Mucosa of rectum (tissue), 2 donors: ENCODE results near the gene FAM117A.
A peak's percentile ranks its signal among the peaks of the same experiment; 100 is the strongest.

Source experiments
- H3K27ac ChIP-seq, 2 donors: one replicate each; pipeline ENCODE4 v1.7.0; 2013; ENCODE audit warnings: inconsistent platforms in 2 of 2, low read depth in 2 of 2, low read length in 2 of 2
- H3K27me3 ChIP-seq, 2 donors: one replicate each; pipeline ENCODE4 v1.7.0; 2013; ENCODE audit warnings: low read length in 2 of 2; ENCODE audit not compliant: control insufficient read depth in 2 of 2, insufficient read depth in 2 of 2
- H3K36me3 ChIP-seq, 2 donors: one replicate each; pipeline ENCODE4 v1.7.0; 2013; ENCODE audit warnings: low read length in 2 of 2; ENCODE audit not compliant: control insufficient read depth in 2 of 2, insufficient read depth in 2 of 2
- H3K4me1 ChIP-seq, 2 donors: one replicate each; pipeline ENCODE4 v1.7.0; 2013; ENCODE audit warnings: low read length in 2 of 2, mild to moderate bottlenecking in 1 of 2; ENCODE audit not compliant: control insufficient read depth in 2 of 2, insufficient read depth in 2 of 2
- H3K4me3 ChIP-seq, 2 donors: one replicate each; pipeline ENCODE4 v1.7.0; 2013; ENCODE audit warnings: low read length in 2 of 2
- H3K9ac ChIP-seq, 2 donors: one replicate each; pipeline ENCODE4 v1.7.0; 2013; ENCODE audit warnings: low read length in 2 of 2, low read depth in 1 of 2, mild to moderate bottlenecking in 1 of 2
- H3K9me3 ChIP-seq, 2 donors: one replicate each; pipeline ENCODE4 v1.7.0; 2013; ENCODE audit warnings: low read length in 2 of 2; ENCODE audit not compliant: control insufficient read depth in 2 of 2
- donor health status: healthy.
- donor health status: Normal muscosa, but diverticular disease.

FAM117A gene

DNA sequence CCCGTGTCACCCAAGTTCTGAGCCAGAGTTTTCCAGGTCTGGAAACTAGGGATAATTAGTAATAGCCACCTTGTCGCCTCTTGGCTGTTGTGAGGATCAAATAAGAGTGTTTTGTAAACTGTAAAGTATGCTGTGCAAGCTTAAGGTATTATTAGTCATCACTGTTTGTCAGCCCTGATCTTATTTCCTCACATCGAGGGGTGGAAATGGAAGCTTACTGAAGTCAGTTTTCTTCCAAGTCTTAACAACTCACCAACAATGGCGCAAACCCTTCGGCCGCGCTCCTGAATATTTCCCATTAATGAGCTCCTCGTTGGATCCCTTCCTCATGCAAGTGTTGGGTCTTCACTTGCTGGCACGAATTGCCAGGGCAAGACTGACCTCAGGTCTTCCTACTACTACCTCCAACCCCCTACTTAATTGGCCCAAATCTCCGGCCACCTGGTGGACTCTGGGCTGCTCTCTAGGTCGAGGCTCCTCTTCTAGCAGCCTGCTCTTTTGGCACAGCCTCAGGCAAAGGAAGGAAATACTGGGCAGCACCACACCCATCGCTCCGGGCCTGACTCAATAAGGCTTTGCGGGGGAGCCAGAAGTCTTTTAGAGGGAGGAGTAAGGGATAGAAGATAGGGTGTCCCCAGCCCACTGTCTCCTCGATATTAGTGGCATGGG, 55.3 kb downstream of the FAM117A start:
- Histone ChIP-seq H3K27ac (peak overlapping the region in 1 of 2 donors; percentile 92), H3K36me3 (peaks cover 23 to 29% of the 10 kb centered on the region in 2 donors), H3K4me3 (peak overlapping the region; percentile 46 to 95), H3K9ac (peak overlapping the region in 1 of 2 donors; percentile 57), H3K27me3 (no peaks in the 10 kb centered on the region), H3K9me3 (no peaks in the 10 kb centered on the region), H3K4me1 (peaks cover 10 to 13% of the 10 kb centered on the region in 2 donors)

DNA sequence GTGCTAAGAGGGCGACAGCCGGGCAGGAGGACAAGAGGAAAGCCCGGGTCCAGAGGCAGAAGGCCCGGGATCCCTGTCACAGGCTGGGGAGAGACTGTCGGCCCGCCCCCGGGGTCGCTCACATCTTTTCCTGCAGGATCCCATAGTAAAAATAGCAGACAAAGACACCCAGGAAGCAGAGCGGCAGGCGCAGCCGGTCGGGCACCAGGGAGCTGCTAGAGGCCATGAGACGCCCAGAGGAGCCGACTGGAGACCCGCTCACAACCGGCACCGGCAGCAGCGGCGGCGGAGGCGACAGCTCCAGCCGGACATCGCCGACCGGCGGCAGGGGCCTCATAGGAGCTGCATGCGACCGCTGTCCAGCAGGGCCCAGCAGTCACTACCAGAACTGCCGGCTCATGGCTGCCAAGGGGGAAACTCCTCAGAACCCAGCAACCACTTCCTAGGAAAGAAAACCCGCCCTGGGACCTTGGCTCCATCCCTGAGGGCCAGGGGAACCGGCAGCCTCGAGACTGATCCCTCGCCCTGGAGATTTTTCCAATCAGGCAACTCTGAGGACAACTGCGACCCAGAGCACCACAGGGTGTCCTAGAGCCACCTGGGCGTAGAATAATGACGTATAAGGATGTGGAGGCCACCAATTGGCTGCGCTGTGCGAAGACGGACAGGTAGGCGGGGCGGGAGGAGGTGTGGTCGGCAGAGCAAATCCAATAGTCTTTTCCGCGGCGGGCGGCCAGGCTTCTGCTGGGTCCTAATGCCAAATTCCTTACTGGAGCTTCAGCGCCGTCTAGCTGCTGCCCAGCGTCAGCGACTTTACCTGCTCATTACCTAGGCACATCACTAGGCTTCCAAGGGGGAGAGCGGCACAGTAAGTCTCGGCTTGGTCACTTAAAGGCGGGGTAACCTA, 56.1 kb downstream of the FAM117A start, which contains the start of gene SLC35B1:
Gene SLC35B1 (minus strand): TSS at position 357 of the 907 bp plus-strand sequence. CDS start 131 bp downstream, at position 226.
- H3K4me3 ChIP-seq, result peak within 1 kb of the TSS; percentile 88 to 95

GRCh38 chr17:49707246-49707607, 56.7 kb downstream of the FAM117A start:
- Histone ChIP-seq H3K9me3 (no peaks in the 10 kb centered on the region), H3K9ac (peak overlapping the region; percentile 91 to 94), H3K4me1 (peaks cover 10 to 13% of the 10 kb centered on the region in 2 donors), H3K27ac (peak overlapping the region; percentile 92 to 97), H3K4me3 (peak overlapping the region; percentile 88 to 95), H3K36me3 (peaks cover 34 to 41% of the 10 kb centered on the region in 2 donors), H3K27me3 (no peaks in the 10 kb centered on the region)

More for the DNA sequence above, 56.1 kb downstream of the FAM117A start, which contains the start of gene SLC35B1:
- Histone ChIP-seq H3K27me3 (no peaks in the 10 kb centered on the region), H3K9ac (peak within 1 kb of the TSS; percentile 91 to 94), H3K9me3 (no peaks in the 10 kb centered on the region), H3K27ac (peak within 1 kb of the TSS; percentile 92 to 97), H3K36me3 (peaks cover 29 to 36% of the 10 kb centered on the region in 2 donors), H3K4me1 (peaks cover 10 to 13% of the 10 kb centered on the region in 2 donors)

DNA sequence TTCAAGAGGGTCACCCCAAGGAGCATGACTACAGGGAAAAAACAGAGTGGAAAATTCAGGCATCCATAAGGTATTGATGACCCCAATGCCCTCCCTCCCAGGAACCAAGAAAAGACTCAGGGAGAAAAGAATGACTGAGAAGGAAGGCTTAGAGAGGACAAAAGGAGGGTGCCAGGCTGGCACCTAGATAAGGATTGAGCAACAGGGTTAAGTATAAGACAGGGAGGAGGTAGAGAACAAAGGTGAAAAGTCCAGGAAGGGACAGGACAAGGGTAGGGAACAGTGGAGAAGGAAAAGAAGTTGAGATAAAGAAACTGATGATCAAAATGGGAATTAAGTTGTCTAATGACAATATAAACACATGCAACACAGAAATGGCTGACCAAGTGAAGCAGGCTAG, 58.7 kb downstream of the FAM117A start:
- no peak overlapping the region for H3K9ac ChIP-seq
- H3K27me3 ChIP-seq, result no peaks in the 10 kb centered on the region
- H3K9me3 ChIP-seq, result no peaks in the 10 kb centered on the region
- no peak overlapping the region for H3K4me3 ChIP-seq
- no peak overlapping the region for H3K27ac ChIP-seq
- peaks cover 10 to 13% of the 10 kb centered on the region in 2 donors for H3K4me1 ChIP-seq
- peaks cover 51 to 57% of the 10 kb centered on the region in 2 donors for H3K36me3 ChIP-seq

DNA sequence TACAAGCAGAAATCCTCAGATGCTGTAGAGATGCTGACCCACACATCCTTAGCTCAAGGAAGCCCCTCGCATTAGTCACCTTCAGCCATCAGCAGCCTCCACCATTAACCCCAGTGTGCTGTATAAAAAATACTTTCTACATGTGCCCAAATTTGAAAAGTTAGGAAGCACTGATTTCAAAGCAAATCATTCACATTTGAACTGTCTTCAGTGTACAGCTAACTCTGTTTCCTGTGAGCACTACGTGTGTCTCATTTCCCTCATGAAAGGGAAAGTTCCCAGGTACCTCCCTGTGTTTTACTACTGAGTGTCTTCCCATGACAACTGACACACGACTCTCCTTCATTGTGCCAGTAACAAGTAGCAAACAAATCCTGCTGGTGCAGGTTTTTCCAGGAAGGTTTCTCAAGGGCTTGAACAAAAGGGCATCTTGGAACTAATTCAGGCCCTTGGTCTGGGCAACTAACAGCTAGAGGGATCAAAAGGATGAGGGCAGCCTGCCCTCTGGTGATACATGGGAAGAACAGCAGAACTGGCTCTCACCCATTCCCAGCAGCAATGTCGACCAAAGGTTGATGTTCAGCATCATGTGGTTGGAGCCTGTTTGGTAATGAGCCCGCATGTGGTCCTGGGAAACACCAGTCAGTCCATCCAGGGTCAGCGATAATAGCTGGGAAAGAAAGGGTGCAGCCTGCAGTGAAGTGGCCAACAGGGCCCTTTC, 60.2 kb downstream of the FAM117A start:
- H3K9me3 ChIP-seq, result no peaks in the 10 kb centered on the region
- H3K27me3 ChIP-seq, result no peaks in the 10 kb centered on the region
- no peak overlapping the region for H3K27ac ChIP-seq
- H3K4me3 ChIP-seq, result no peak overlapping the region
- H3K4me1 ChIP-seq, result peaks cover 10 to 13% of the 10 kb centered on the region in 2 donors
- no peak overlapping the region for H3K9ac ChIP-seq
- H3K36me3 ChIP-seq, result peaks cover 55 to 60% of the 10 kb centered on the region in 2 donors

GRCh38 chr17:49700960-49701359, 63.0 kb downstream of the FAM117A start:
- Histone ChIP-seq H3K36me3 (peaks cover 55 to 58% of the 10 kb centered on the region in 2 donors), H3K4me1 (peaks cover under 1 to 3% of the 10 kb centered on the region in 2 donors), H3K27ac (no peak overlapping the region), H3K9ac (no peak overlapping the region), H3K4me3 (no peak overlapping the region), H3K9me3 (no peaks in the 10 kb centered on the region), H3K27me3 (no peaks in the 10 kb centered on the region)

DNA sequence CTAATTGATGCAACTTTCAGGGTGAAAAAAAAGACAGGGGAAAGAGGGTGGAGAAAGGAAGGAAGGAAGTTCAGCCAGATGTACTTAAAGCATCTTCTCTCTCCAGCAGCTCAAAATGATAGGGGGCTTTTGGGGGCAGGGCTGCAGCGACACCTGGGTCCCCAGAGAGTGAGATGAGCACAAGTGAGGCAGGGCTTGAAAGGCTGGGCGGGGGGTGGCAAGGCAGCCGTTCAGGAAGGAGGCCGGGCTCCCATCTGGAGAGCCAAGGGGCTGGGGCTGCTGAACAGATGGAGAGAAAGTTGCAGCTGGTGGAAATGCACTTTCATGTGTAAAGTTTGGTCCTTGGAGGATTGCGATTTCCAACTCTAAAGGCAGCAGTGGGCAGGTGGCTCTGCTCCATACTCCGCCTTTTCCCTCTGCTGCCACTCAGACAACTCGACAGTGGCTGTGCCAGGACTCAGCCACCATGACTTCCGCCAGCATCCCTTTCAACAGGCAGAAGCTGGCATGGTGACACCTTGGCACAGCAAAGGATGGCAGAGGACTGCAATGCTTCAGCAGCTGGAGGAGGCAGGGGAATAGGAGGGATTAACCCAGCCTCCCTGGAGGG, 63.9 kb downstream of the FAM117A start:
- Histone ChIP-seq H3K27ac (no peak overlapping the region), H3K27me3 (peaks cover 0 to 2% of the 10 kb centered on the region in 2 donors), H3K9ac (no peak overlapping the region), H3K4me3 (no peak overlapping the region), H3K4me1 (peaks cover 3 to 6% of the 10 kb centered on the region in 2 donors), H3K36me3 (peaks cover 46 to 49% of the 10 kb centered on the region in 2 donors), H3K9me3 (no peaks in the 10 kb centered on the region)

GRCh38 chr17:49698005-49698404, 65.9 kb downstream of the FAM117A start:
- Histone ChIP-seq H3K9ac (no peak overlapping the region), H3K27ac (no peak overlapping the region), H3K4me3 (no peak overlapping the region)

DNA sequence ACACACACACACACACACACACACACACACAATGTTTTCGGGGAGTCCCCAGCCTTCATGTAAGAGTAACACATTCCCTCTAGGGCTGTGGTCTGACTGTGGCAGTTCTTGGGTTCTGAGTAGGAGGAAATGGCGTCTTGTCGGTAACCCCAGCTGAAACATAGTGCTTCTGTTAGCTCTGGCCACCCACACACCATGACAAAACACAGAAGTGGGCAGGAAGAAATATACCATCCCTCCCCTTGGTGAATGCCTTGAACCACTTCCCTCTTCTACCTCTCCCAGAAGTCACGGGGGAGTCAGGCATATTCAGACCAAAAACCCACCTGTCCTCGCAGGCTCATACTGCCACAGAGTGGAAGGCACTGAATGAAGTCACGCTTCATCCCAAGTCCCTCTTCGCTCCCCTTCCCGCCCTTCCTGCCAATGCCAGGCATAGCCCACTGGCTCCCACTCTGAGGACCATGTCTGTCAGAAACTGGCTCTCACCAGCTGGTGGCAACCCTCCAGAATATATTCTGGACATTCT, 67.6 kb downstream of the FAM117A start:
- Histone ChIP-seq H3K36me3 (peaks cover 13 to 14% of the 10 kb centered on the region in 2 donors), H3K9me3 (no peaks in the 10 kb centered on the region), H3K9ac (no peak overlapping the region), H3K27me3 (peaks cover 0 to 6% of the 10 kb centered on the region in 2 donors), H3K4me3 (no peak overlapping the region), H3K27ac (no peak overlapping the region), H3K4me1 (peaks cover 6 to 8% of the 10 kb centered on the region in 2 donors)

More at GRCh38 chr17:49698005-49698404, 65.9 kb downstream of the FAM117A start:
- Histone ChIP-seq H3K36me3 (peaks cover 27 to 29% of the 10 kb centered on the region in 2 donors), H3K27me3 (peaks cover 0 to 6% of the 10 kb centered on the region in 2 donors), H3K4me1 (peaks cover 6 to 8% of the 10 kb centered on the region in 2 donors), H3K9me3 (no peaks in the 10 kb centered on the region)
